ENCODE data around the gene MTG1.
"Not testable (repeated sequence)": the region's sequence is repeated elsewhere in the genome, so short reads cannot be mapped to it uniquely, and the experiment has no call there.

The MTG1 gene

GRCh38 chr10:133431888-133432613 is 38.1 kb downstream of the MTG1 start:
- DNase-seq: not testable (repeated sequence)

GRCh38 chr10:133432789-133433188 is 38.8 kb downstream of the MTG1 start:
- DNase-seq: not testable (repeated sequence)

- no peak for DNase-seq
These were observed 44.8 kb downstream of the MTG1 start for GRCh38 chr10:133438711-133439273.

- DNase-seq: no peak
These were observed 45.8 kb downstream of the MTG1 start for GRCh38 chr10:133439517-133440461.

GRCh38 chr10:133440633-133441285 is 46.8 kb downstream of the MTG1 start:
- DNase-seq: no peak

- not testable (repeated sequence) for DNase-seq
These were observed 47.4 kb downstream of the MTG1 start for GRCh38 chr10:133441356-133441755.

- DNase-seq: no peak
These were observed 47.8 kb downstream of the MTG1 start for GRCh38 chr10:133441780-133442179.

GRCh38 chr10:133442191-133442966 is 48.4 kb downstream of the MTG1 start:
- DNase-seq: no peak

- no peak for DNase-seq
These were observed 49.3 kb downstream of the MTG1 start for GRCh38 chr10:133442967-133443924.

- no peak for DNase-seq
These were observed 50.6 kb downstream of the MTG1 start for GRCh38 chr10:133444342-133445267.

- DNase-seq: no peak
These were observed 51.3 kb downstream of the MTG1 start for GRCh38 chr10:133445268-133445732.

- no peak for DNase-seq
These were observed 52.1 kb downstream of the MTG1 start for GRCh38 chr10:133445751-133446708.

GRCh38 chr10:133446979-133447378 is 53.0 kb downstream of the MTG1 start:
- no peak for DNase-seq

GRCh38 chr10:133448120-133448519 is 54.2 kb downstream of the MTG1 start:
- DNase-seq: no peak

GRCh38 chr10:133451346-133451745 is 57.4 kb downstream of the MTG1 start:
- DNase-seq: no peak

- no peak for DNase-seq
These were observed 58.5 kb downstream of the MTG1 start for GRCh38 chr10:133452453-133452852.

- DNase-seq: no peak
These were observed 59.7 kb downstream of the MTG1 start, which contains the start of gene SCART1 for GRCh38 chr10:133453516-133454203. SCART1 (plus strand) TSS chr10:133453945; CDS start chr10:133453998, 53 bp downstream.
